KMS-11 (cell line): ENCODE measurements around the gene PCDH7.

Experiments used
- H2AFZ ChIP-seq: fragments of 200-600 bp; sonication (generic); 2 replicates; pipeline ENCODE4 v1.6.1; 2016; ENCODE audit warnings: antibody characterized with exemption, mixed run types, low read depth
- H3K27ac ChIP-seq: fragments of 200-600 bp; sonication (generic); 2 replicates; pipeline ENCODE4 v1.6.1; 2016; ENCODE audit warnings: mild to moderate bottlenecking, mixed run types
- H3K27me3 ChIP-seq: fragments of 200-600 bp; sonication (generic); 2 replicates; pipeline ENCODE4 v1.6.1; 2017; ENCODE audit warnings: mild to moderate bottlenecking, low read depth, mixed run types, moderate library complexity; ENCODE audit not compliant: insufficient read depth
- H3K36me3 ChIP-seq: fragments of 200-600 bp; sonication (generic); 2 replicates; pipeline ENCODE4 v1.6.1; 2017; ENCODE audit warnings: mild to moderate bottlenecking, mixed run types; ENCODE audit not compliant: insufficient read depth
- H3K4me1 ChIP-seq: fragments of 200-600 bp; sonication (generic); 2 replicates; pipeline ENCODE4 v1.6.1; 2016; ENCODE audit warnings: mild to moderate bottlenecking, low read depth, mixed run types; ENCODE audit not compliant: poor library complexity, severe bottlenecking
- H3K4me2 ChIP-seq: fragments of 200-600 bp; sonication (generic); 2 replicates; pipeline ENCODE4 v1.7.0; 2016; ENCODE audit warnings: mild to moderate bottlenecking, mixed run types
- H3K4me3 ChIP-seq: fragments of 200-600 bp; sonication (generic); IDR thresholded peaks from 2 replicates; pipeline ENCODE4 v1.6.1; 2017; ENCODE audit warnings: low read depth, low read length, mixed read lengths; ENCODE audit not compliant: insufficient read depth
- H3K79me2 ChIP-seq: fragments of 200-600 bp; sonication (generic); 2 replicates; pipeline ENCODE4 v1.6.1; 2016; ENCODE audit warnings: low read depth, mixed run types; ENCODE audit not compliant: insufficient read depth
- H3K9ac ChIP-seq: fragments of 200-600 bp; sonication (generic); 2 replicates; pipeline ENCODE4 v1.6.1; 2016; ENCODE audit warnings: mild to moderate bottlenecking, mixed run types
- H4K20me1 ChIP-seq: fragments of 200-600 bp; sonication (generic); 2 replicates; pipeline ENCODE4 v1.6.1; 2016; ENCODE audit warnings: mild to moderate bottlenecking, mixed run types; ENCODE audit not compliant: insufficient read depth
- TF ChIP-seq, protein P1 (sequence below): fragments of 200-600 bp; sonication (generic); conservative IDR thresholded peaks from 2 replicates; pipeline ENCODE4 v1.6.1; 2017; ENCODE audit warnings: low read depth, mild to moderate bottlenecking, antibody characterized with exemption, low read length, moderate library complexity, mixed read lengths

Gene PCDH7

DNA sequence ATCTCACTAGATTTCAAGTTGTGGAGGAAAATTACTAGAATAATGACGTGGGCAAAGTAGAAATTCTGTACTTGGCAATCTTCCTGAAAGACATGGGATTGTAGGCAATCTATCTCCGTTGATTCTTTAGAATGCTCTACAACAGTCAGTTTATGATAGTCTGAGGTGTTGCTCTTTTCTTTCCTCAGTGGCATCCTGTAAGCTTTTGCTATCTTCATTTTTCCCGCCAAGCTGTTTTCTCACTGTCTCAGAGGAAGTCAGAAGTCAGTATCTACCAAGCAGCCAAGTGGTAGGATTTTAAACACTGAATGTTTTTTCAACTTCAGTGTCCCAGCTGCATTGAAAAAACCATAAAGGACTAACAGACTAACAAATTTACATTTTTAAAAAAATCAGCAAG lies 23.7 kb downstream of the PCDH7 start:
- Histone ChIP-seq H3K4me2 (no peak overlapping the region), H3K36me3 (no peaks in the 10 kb centered on the region), H4K20me1 (no peaks in the 10 kb centered on the region), H3K4me3 (no peak overlapping the region), H3K27ac (no peak overlapping the region), H3K27me3 (no peaks in the 10 kb centered on the region), H3K9ac (no peak overlapping the region), H3K4me1 (no peaks in the 10 kb centered on the region), H3K79me2 (no peaks in the 10 kb centered on the region), H2AFZ (no peak overlapping the region)
- TF ChIP-seq, protein P1, sequence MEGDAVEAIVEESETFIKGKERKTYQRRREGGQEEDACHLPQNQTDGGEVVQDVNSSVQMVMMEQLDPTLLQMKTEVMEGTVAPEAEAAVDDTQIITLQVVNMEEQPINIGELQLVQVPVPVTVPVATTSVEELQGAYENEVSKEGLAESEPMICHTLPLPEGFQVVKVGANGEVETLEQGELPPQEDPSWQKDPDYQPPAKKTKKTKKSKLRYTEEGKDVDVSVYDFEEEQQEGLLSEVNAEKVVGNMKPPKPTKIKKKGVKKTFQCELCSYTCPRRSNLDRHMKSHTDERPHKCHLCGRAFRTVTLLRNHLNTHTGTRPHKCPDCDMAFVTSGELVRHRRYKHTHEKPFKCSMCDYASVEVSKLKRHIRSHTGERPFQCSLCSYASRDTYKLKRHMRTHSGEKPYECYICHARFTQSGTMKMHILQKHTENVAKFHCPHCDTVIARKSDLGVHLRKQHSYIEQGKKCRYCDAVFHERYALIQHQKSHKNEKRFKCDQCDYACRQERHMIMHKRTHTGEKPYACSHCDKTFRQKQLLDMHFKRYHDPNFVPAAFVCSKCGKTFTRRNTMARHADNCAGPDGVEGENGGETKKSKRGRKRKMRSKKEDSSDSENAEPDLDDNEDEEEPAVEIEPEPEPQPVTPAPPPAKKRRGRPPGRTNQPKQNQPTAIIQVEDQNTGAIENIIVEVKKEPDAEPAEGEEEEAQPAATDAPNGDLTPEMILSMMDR: no peak

DNA sequence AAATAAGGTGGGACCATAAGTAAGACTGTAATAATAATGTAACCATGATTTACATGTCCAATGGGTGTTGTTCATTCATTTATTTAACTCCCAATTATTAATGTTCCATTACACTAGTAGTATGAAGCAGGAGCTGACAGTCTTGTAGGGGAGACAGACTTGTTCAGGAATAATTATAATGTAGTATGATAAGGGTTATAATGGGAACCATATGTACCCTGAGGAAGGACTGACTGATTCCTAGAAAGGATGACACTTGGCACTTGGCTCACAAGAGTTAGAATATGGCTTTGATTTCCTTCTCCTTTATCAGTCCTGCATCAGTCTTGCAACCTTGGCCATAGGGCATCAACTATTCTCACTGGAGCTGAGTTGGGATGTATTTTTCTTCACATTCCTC lies 24.2 kb downstream of the PCDH7 start:
- H3K27me3 ChIP-seq: no peaks in the 10 kb centered on the region
- H3K4me2 ChIP-seq: no peak overlapping the region
- H3K4me3 ChIP-seq: no peak overlapping the region
- H2AFZ ChIP-seq: no peak overlapping the region
- no peaks in the 10 kb centered on the region for H3K36me3 ChIP-seq
- H3K9ac ChIP-seq: no peak overlapping the region
- H3K27ac ChIP-seq: no peak overlapping the region
- no peaks in the 10 kb centered on the region for H4K20me1 ChIP-seq
- no peaks in the 10 kb centered on the region for H3K4me1 ChIP-seq
- TF ChIP-seq, protein P1: no peak
- no peaks in the 10 kb centered on the region for H3K79me2 ChIP-seq

DNA sequence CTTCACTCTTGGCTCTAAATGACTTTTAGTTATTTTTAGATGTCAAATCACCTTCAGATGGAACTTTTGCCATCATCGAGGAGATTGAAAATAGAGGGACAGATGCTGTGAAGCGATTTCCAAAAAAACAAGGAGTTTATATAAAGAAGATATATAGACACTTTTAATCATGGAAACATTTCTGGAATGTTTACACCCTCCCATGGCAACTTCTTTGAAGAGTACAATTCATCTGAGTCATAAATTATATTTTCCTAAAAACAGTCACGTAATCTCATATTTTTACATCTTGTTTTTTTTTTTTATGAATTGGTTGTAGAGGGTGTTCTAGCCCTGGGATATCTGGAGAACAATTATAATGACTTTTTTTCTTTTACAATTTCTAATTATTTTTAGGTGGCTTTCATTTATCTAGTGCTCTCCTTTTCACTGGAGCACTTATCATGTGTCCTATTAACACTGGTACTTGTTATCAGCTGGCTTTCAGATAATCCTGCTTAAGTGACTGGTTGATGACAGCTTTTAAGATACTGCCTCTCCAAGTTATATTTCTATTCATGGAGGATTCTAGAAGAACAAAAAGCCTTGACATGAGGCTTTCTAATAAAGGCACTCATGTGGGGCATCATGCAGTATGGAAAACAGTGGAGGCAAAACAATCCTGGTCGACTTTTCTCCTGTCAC lies 24.9 kb downstream of the PCDH7 start:
- no peak overlapping the region for H3K4me2 ChIP-seq

DNA sequence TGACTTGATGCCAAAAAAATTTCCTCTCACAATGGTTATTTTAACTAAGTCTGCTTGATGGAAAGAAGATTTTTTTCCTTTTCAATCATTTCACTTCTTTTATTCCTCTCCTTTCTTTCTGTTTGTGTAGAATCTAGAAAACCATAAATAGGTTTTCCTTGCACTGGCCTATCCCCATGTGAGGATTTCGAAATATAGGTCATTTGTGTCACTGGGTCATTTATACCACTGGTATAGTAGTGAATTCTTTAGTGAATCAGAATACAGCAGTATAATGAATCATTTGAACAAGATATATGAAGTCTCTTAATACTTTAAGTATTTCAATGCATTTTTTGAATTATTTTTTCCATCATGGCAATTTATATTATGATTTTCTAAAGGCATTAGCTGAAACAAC lies 26.6 kb downstream of the PCDH7 start:
- H3K4me3 ChIP-seq: no peak overlapping the region
- no peaks in the 10 kb centered on the region for H3K4me1 ChIP-seq

More for the DNA sequence above, 24.9 kb downstream of the PCDH7 start:
- Histone ChIP-seq H4K20me1 (no peaks in the 10 kb centered on the region), H3K79me2 (no peaks in the 10 kb centered on the region), H3K4me3 (no peak overlapping the region), H3K36me3 (no peaks in the 10 kb centered on the region), H3K9ac (no peak overlapping the region), H3K27ac (no peak overlapping the region), H3K4me1 (no peaks in the 10 kb centered on the region), H3K27me3 (no peaks in the 10 kb centered on the region), H2AFZ (no peak overlapping the region)
- TF ChIP-seq, protein P1: no peak

More for the DNA sequence above, 26.6 kb downstream of the PCDH7 start:
- Histone ChIP-seq H3K27me3 (no peaks in the 10 kb centered on the region), H3K79me2 (no peaks in the 10 kb centered on the region), H4K20me1 (no peaks in the 10 kb centered on the region), H3K36me3 (no peaks in the 10 kb centered on the region), H3K9ac (no peak overlapping the region), H3K27ac (no peak overlapping the region), H2AFZ (no peak overlapping the region), H3K4me2 (no peak overlapping the region)
- TF ChIP-seq, protein P1: no peak
